Fibroblast of lung (primary cell): Measurements from ENCODE around the gene VPS51.

ENCODE experiments used
- CTCF ChIP-seq, 2 donors: IDR thresholded peaks in 1 of 2; conservative IDR thresholded peaks in 1 of 2; 1 replicate in 1 of 2; 2 replicates in 1 of 2; pipeline ENCODE4 v1.5.1; 2011 to 2012; ENCODE audit warnings: low read length in 2 of 2, control low read depth in 1 of 2, inconsistent platforms in 1 of 2, low read depth in 1 of 2, mild to moderate bottlenecking in 1 of 2
- EZH2 ChIP-seq: IDR thresholded peaks from 2 replicates; pipeline ENCODE4 v1.5.1; 2012; ENCODE audit warnings: low read length, control low read depth, mild to moderate bottlenecking; ENCODE audit errors: missing control alignments

- no peak for TF ChIP-seq CTCF (conservative IDR thresholded peaks at IDR 0.05 in 1 of 2, IDR thresholded peaks at IDR 0.05 in 1 of 2; ENCODE audit: low read depth in 1 of 2, low read length in 2 of 2)
- TF ChIP-seq EZH2 = no peak
These were observed 7.5 kb downstream of the VPS51 start for GRCh38 chr11:65103476-65103875.
